Hepatocyte (in vitro differentiated cells): ENCODE measurements around the gene LAPTM5. TPM values are rescaled to one million over a fixed set of nuclear protein-coding genes. Genes with fewer than 3 reads are reported as not detected.

ENCODE experiments used
- DNase-seq: peaks from one replicate; pipeline ENCODE4 v3.0.0-alpha.2; 2016; ENCODE audit warnings: low spot score
- H2AFZ ChIP-seq: fragments of 200-600 bp; sonication (generic); 2 replicates; pipeline ENCODE4 v1.6.0; 2016; ENCODE audit warnings: antibody characterized with exemption, mild to moderate bottlenecking
- H3K27ac ChIP-seq: fragments of 200-600 bp; sonication (generic); 2 replicates; pipeline ENCODE4 v1.5.1; 2016; ENCODE audit warnings: mild to moderate bottlenecking
- H3K27me3 ChIP-seq: fragments of 200-600 bp; sonication (generic); 2 replicates; pipeline ENCODE4 v1.6.1; 2016
- H3K36me3 ChIP-seq: fragments of 200-600 bp; sonication (generic); replicated peaks from 2 replicates; pipeline ENCODE4 v1.5.1; 2016; ENCODE audit warnings: low read depth; ENCODE audit not compliant: insufficient read depth
- H3K4me1 ChIP-seq: fragments of 200-600 bp; sonication (generic); 2 replicates; pipeline ENCODE4 v1.5.1; 2016; ENCODE audit warnings: mild to moderate bottlenecking, moderate library complexity; ENCODE audit not compliant: insufficient read depth
- H3K4me2 ChIP-seq: fragments of 200-600 bp; sonication (generic); 2 replicates; pipeline ENCODE4 v1.6.0; 2016
- H3K4me3 ChIP-seq: fragments of 200-600 bp; sonication (generic); 2 replicates; pipeline ENCODE4 v1.5.1; 2016; ENCODE audit warnings: mild to moderate bottlenecking
- H3K79me2 ChIP-seq: fragments of 200-600 bp; sonication (generic); 2 replicates; pipeline ENCODE4 v1.6.0; 2017; ENCODE audit warnings: mild to moderate bottlenecking
- H3K9me2 ChIP-seq: fragments of 200-600 bp; sonication (generic); replicated peaks from 2 replicates; pipeline ENCODE4 v1.6.0; 2017; ENCODE audit warnings: mild to moderate bottlenecking; ENCODE audit not compliant: insufficient read depth
- H3K9me3 ChIP-seq: fragments of 200-600 bp; sonication (generic); 2 replicates; pipeline ENCODE4 v1.5.1; 2016; ENCODE audit warnings: low read depth, mild to moderate bottlenecking
- H4K20me1 ChIP-seq: fragments of 200-600 bp; sonication (generic); 2 replicates; pipeline ENCODE4 v1.6.0; 2016; ENCODE audit warnings: mild to moderate bottlenecking; ENCODE audit not compliant: insufficient read depth, poor library complexity, severe bottlenecking
- CTCF ChIP-seq: fragments of 200-600 bp; sonication (generic); IDR thresholded peaks from 2 replicates; pipeline ENCODE4 v1.5.1; 2016; ENCODE audit warnings: antibody characterized with exemption, mild to moderate bottlenecking; ENCODE audit not compliant: poor library complexity
- EZH2 ChIP-seq: fragments of 200-600 bp; sonication (generic); IDR thresholded peaks from 2 replicates; pipeline ENCODE4 v1.6.1; 2016; ENCODE audit warnings: antibody characterized with exemption, mild to moderate bottlenecking, borderline replicate concordance
- EZH2phosphoT487 ChIP-seq: fragments of 200-600 bp; sonication (generic); IDR thresholded peaks from one replicate; pipeline ENCODE4 v1.6.1; 2018; ENCODE audit warnings: antibody characterized with exemption, mild to moderate bottlenecking, low read depth, moderate library complexity; ENCODE audit not compliant: unreplicated experiment, severe bottlenecking
- WGBS: methylation state at CpG from one replicate; pipeline ENCODE4 v1.1.6; 2016; ENCODE audit warnings: low lambda C conversion rate; ENCODE audit errors: missing lambda C conversion rate; 5-methylcytosine and 5-hydroxymethylcytosine counted together
- polyA plus RNA-seq: library from polyadenylated mRNA; unstranded; fragments of >200 nt; fragmentation: Nextera tagmentation; extraction: Ambion mirVana; gene quantifications from 2 replicates; pipeline ENCODE4 v1.2.1, GENCODE V29; 2016
- total RNA-seq: library from RNA; depleted of rRNA; stranded (reverse); fragments of >200 nt; gene quantifications from 2 replicates; pipeline ENCODE4 v1.2.3, GENCODE V29; 2014

Gene LAPTM5
- total and polyA plus RNA-seq, 2 experiments from 2014 or later, result 2.6 to 3.2 TPM

GRCh38 chr1:30787266-30787665 lies 29.7 kb upstream of the LAPTM5 start:
- 79% methylated on average over 5 of the region's 5 CpGs for WGBS
- TF ChIP-seq EZH2 (no peak), CTCF (no peak), EZH2phosphoT487 (no peak)
- no peak overlapping the region for H3K4me2 ChIP-seq
- no peak overlapping the region for H3K4me3 ChIP-seq
- H3K27me3 ChIP-seq, result no peaks in the 10 kb centered on the region
- peaks cover 8% of the 10 kb centered on the region for H3K4me1 ChIP-seq
- no peaks in the 10 kb centered on the region for H3K9me2 ChIP-seq
- no peak overlapping the region for H3K27ac ChIP-seq
- no peaks in the 10 kb centered on the region for H4K20me1 ChIP-seq
- no peak overlapping the region for H2AFZ ChIP-seq
- no peaks in the 10 kb centered on the region for H3K9me3 ChIP-seq
- H3K79me2 ChIP-seq, result no peaks in the 10 kb centered on the region
- no peak for DNase-seq
- H3K36me3 ChIP-seq, result no peaks in the 10 kb centered on the region

- peak overlapping the region; percentile 27 for H3K4me2 ChIP-seq
- no peaks in the 10 kb centered on the region for H3K36me3 ChIP-seq
- H3K27me3 ChIP-seq, result no peaks in the 10 kb centered on the region
- WGBS, result 68% methylated on average over 13 of the region's 13 CpGs
- no peak for TF ChIP-seq EZH2
- no peak for TF ChIP-seq EZH2phosphoT487
- no peak for TF ChIP-seq CTCF
- no peaks in the 10 kb centered on the region for H3K9me3 ChIP-seq
- H2AFZ ChIP-seq, result no peak overlapping the region
- H4K20me1 ChIP-seq, result no peaks in the 10 kb centered on the region
- no peak for DNase-seq
- no peak overlapping the region for H3K27ac ChIP-seq
- H3K4me1 ChIP-seq, result peaks cover 8% of the 10 kb centered on the region
- H3K9me2 ChIP-seq, result no peaks in the 10 kb centered on the region
- H3K4me3 ChIP-seq, result no peak overlapping the region
- no peaks in the 10 kb centered on the region for H3K79me2 ChIP-seq
These were observed 28.9 kb upstream of the LAPTM5 start for GRCh38 chr1:30786264-30786991.

- no peak for DNase-seq
- no peaks in the 10 kb centered on the region for H3K9me3 ChIP-seq
- TF ChIP-seq CTCF, result no peak
- no peak for TF ChIP-seq EZH2phosphoT487
- TF ChIP-seq EZH2, result no peak
- H3K4me2 ChIP-seq, result no peak overlapping the region
- peaks cover 8% of the 10 kb centered on the region for H3K4me1 ChIP-seq
- no peaks in the 10 kb centered on the region for H3K27me3 ChIP-seq
- no peak overlapping the region for H2AFZ ChIP-seq
- H3K79me2 ChIP-seq, result no peaks in the 10 kb centered on the region
- no peaks in the 10 kb centered on the region for H3K9me2 ChIP-seq
- H4K20me1 ChIP-seq, result no peaks in the 10 kb centered on the region
- H3K27ac ChIP-seq, result no peak overlapping the region
- WGBS, result 94% methylated on average over 7 of the region's 7 CpGs
- no peak overlapping the region for H3K4me3 ChIP-seq
- no peaks in the 10 kb centered on the region for H3K36me3 ChIP-seq
These were observed 28.1 kb upstream of the LAPTM5 start for GRCh38 chr1:30785714-30786113.
